A549 (cell line): Measurements from ENCODE around the gene ARRDC3. TPM values are rescaled to one million over a fixed set of nuclear protein-coding genes. Genes with fewer than 3 reads are reported as not detected.

Experiments used
- ATAC-seq, 2 experiments: fragments of 200-7000 bp in 1 of 2; fragments of >200 bp in 1 of 2; cut with Nextera tagmentation in 1 of 2; cut with Tn5 transposase in 1 of 2; 3 replicates each; pipeline versions ENCODE4 v1.8.0 to v1.9.1; 2018 to 2020; ENCODE audit warnings: mild to moderate bottlenecking in 1 of 2, moderate library complexity in 1 of 2
- CTCF ChIA-PET: fragments of 300-600 bp; sonication (Branson Sonifier 250); formaldehyde crosslinking; extraction: SDS; loops from one replicate; lab custom pipeline; 2021; ENCODE audit warnings: antibody characterized with exemption, inconsistent platforms; lab: Yijun Ruan, JAX
- POLR2A ChIA-PET: fragments of 350-600 bp; formaldehyde crosslinking; extraction: SDS; loops from one replicate; lab custom pipeline; 2021; ENCODE audit warnings: antibody characterized with exemption, inconsistent platforms; lab: Yijun Ruan, JAX
- DNase-seq, 2 experiments: peaks; one replicate each; pipeline versions ENCODE4 v3.0.0 to v3.0.0-alpha.2; 2011 to 2016; ENCODE audit warnings: low read depth in 1 of 2, low spot score in 1 of 2
- FAIRE-seq: peaks from 2 replicates; lab custom pipeline; 2011; peaks lifted over from hg19 to GRCh38; lab: Jason Lieb, UNC
- H3K27ac ChIP-seq, 2 experiments: fragments of >200 bp; sonication (Bioruptor Twin); formaldehyde crosslinking; 3 replicates each; pipeline ENCODE4 v1.5.1; 2016 to 2017
- H3K4me1 ChIP-seq: fragments of >200 bp; sonication (Bioruptor Twin); formaldehyde crosslinking; 3 replicates; pipeline ENCODE4 v1.6.1; 2016
- H3K4me2 ChIP-seq: fragments of >200 bp; sonication (Bioruptor Twin); formaldehyde crosslinking; 3 replicates; pipeline ENCODE4 v1.6.1; 2016
- H3K4me3 ChIP-seq: fragments of >200 bp; sonication (Bioruptor Twin); formaldehyde crosslinking; 3 replicates; pipeline ENCODE4 v1.5.1; 2016
- H3K9me3 ChIP-seq: fragments of >200 bp; sonication (Bioruptor Twin); formaldehyde crosslinking; 3 replicates; pipeline ENCODE4 v1.6.1; 2016
- BHLHE40 ChIP-seq: IDR thresholded peaks from 2 replicates; pipeline ENCODE4 v1.6.1; 2012; ENCODE audit warnings: low read depth, low read length, inconsistent platforms
- CBX2 ChIP-seq: fragments of 200-600 bp; sonication (generic); IDR thresholded peaks from 2 replicates; pipeline ENCODE4 v1.6.1; 2016; ENCODE audit warnings: low read depth, mild to moderate bottlenecking, borderline replicate concordance
- CEBPB ChIP-seq, 2 experiments: fragments of >200 bp in 1 of 2; sonication (Bioruptor Twin) in 1 of 2; formaldehyde crosslinking in 1 of 2; IDR thresholded peaks; 2 replicates each; pipeline ENCODE4 v1.6.1; 2012 to 2016
- CHD4 ChIP-seq: fragments of 200-600 bp; sonication (generic); IDR thresholded peaks from 2 replicates; pipeline ENCODE4 v1.6.1; 2016; ENCODE audit warnings: antibody characterized with exemption, mild to moderate bottlenecking, borderline replicate concordance
- EHF ChIP-seq: fragments of 250-450 bp; sonication (Bioruptor Pico); IDR thresholded peaks from 2 replicates; pipeline ENCODE4 v1.5.0; 2020; ENCODE audit warnings: mild to moderate bottlenecking
- FOSB ChIP-seq: fragments of 250-450 bp; sonication (Bioruptor Pico); IDR thresholded peaks from 2 replicates; pipeline ENCODE4 v1.5.0; 2020; ENCODE audit warnings: mild to moderate bottlenecking, moderate library complexity
- FOSL2 ChIP-seq, 2 experiments: fragments of 450-650 bp in 1 of 2; fragments of >200 bp in 1 of 2; sonication (Bioruptor Twin) in 1 of 2; formaldehyde crosslinking; IDR thresholded peaks; 2 replicates each; pipeline versions ENCODE4 v1.5.0 to v1.6.1; 2016 to 2020; ENCODE audit warnings: mild to moderate bottlenecking in 1 of 2, moderate library complexity in 1 of 2
- FOXS1 ChIP-seq: fragments of 250-450 bp; sonication (Bioruptor Pico); IDR thresholded peaks from 2 replicates; pipeline ENCODE4 v1.5.0; 2020; ENCODE audit warnings: mild to moderate bottlenecking, moderate library complexity
- GATA3 ChIP-seq: IDR thresholded peaks from 2 replicates; pipeline ENCODE4 v1.6.1; 2012; ENCODE audit warnings: borderline replicate concordance
- HOXA7 ChIP-seq: fragments of 250-450 bp; sonication (Bioruptor Pico); IDR thresholded peaks from 2 replicates; pipeline ENCODE4 v1.5.0; 2020; ENCODE audit warnings: mild to moderate bottlenecking, moderate library complexity
- JUNB ChIP-seq: fragments of >200 bp; sonication (Bioruptor Twin); formaldehyde crosslinking; IDR thresholded peaks from 2 replicates; pipeline ENCODE4 v1.6.1; 2016
- KDM5A ChIP-seq: fragments of 200-600 bp; sonication (generic); IDR thresholded peaks from 2 replicates; pipeline ENCODE4 v1.6.1; 2016; ENCODE audit warnings: antibody characterized with exemption, mild to moderate bottlenecking
- MAFK ChIP-seq: fragments of 450-650 bp; IDR thresholded peaks from 2 replicates; pipeline ENCODE4 v1.6.1; 2014; ENCODE audit not compliant: partially characterized antibody
- MYC ChIP-seq: IDR thresholded peaks from 2 replicates; pipeline ENCODE4 v1.6.1; 2012; ENCODE audit warnings: mild to moderate bottlenecking, inconsistent platforms, low read length, improper control_type of control experiment, borderline replicate concordance
- NFE2L2 ChIP-seq: fragments of 150-350 bp; conservative IDR thresholded peaks from 2 replicates; pipeline ENCODE4 v1.6.1; 2014; ENCODE audit warnings: low read length
- NR3C1 ChIP-seq: fragments of >200 bp; sonication (Bioruptor Twin); formaldehyde crosslinking; IDR thresholded peaks from 3 replicates; pipeline ENCODE4 v1.6.1; 2017
- PHF8 ChIP-seq: fragments of 200-600 bp; sonication (generic); IDR thresholded peaks from 2 replicates; pipeline ENCODE4 v1.6.1; 2016; ENCODE audit warnings: low read depth, mild to moderate bottlenecking, antibody characterized with exemption, moderate library complexity, borderline replicate concordance
- POLR2A ChIP-seq: IDR thresholded peaks from 2 replicates; pipeline ENCODE4 v1.6.1; 2012; ENCODE audit warnings: mild to moderate bottlenecking, low read length
- POLR2AphosphoS2 ChIP-seq: conservative IDR thresholded peaks from 2 replicates; pipeline ENCODE4 v1.6.1; 2012; ENCODE audit warnings: low read length, improper control_type of control experiment, inconsistent platforms
- TFCP2L1 ChIP-seq: fragments of 250-450 bp; sonication (Bioruptor Pico); IDR thresholded peaks from 2 replicates; pipeline ENCODE4 v1.5.0; 2021; ENCODE audit warnings: mild to moderate bottlenecking
- USF2 ChIP-seq: fragments of 450-650 bp; IDR thresholded peaks from 2 replicates; pipeline ENCODE4 v1.6.1; 2014; ENCODE audit warnings: antibody characterized with exemption
- ZC3H11A ChIP-seq: fragments of 450-650 bp; IDR thresholded peaks from 2 replicates; pipeline ENCODE4 v1.6.1; 2014; ENCODE audit warnings: antibody characterized with exemption, mild to moderate bottlenecking
- ZSCAN20 ChIP-seq: fragments of 250-450 bp; sonication (Bioruptor Pico); IDR thresholded peaks from 2 replicates; pipeline ENCODE4 v1.8.0; 2022; ENCODE audit warnings: mild to moderate bottlenecking, moderate library complexity
- WGBS: methylation state at CpG from one replicate; pipeline ENCODE4 v1.1.6; 2017; ENCODE audit errors: missing lambda C conversion rate; 5-methylcytosine and 5-hydroxymethylcytosine counted together
- polyA plus RNA-seq, 4 experiments: library from polyadenylated mRNA; depleted of rRNA in 3 of 4; stranded (reverse); fragments of >200 nt; fragmentation: RNase III in 1 of 4; extraction: RNeasy Plus Mini Kit Qiagen cat#74134 plus additional on column Dnase treatment in 1 of 4; gene quantifications; 2 replicates in 3 of 4; 3 replicates in 1 of 4; pipeline ENCODE4 v1.2.3, GENCODE V29; 2011 to 2017
- TF ChIP-seq, protein P1 (sequence below): IDR thresholded peaks from 2 replicates; pipeline ENCODE4 v1.6.1; 2012
- TF ChIP-seq, protein P2 (sequence below): fragments of >200 bp; sonication (Bioruptor Twin); formaldehyde crosslinking; IDR thresholded peaks from 2 replicates; pipeline ENCODE4 v1.6.1; 2016

The ARRDC3 gene
- polyA plus RNA-seq, 2 of the 4 experiments (the other 2 are of a cell fraction): 9.9 to 36.3 TPM

DNA sequence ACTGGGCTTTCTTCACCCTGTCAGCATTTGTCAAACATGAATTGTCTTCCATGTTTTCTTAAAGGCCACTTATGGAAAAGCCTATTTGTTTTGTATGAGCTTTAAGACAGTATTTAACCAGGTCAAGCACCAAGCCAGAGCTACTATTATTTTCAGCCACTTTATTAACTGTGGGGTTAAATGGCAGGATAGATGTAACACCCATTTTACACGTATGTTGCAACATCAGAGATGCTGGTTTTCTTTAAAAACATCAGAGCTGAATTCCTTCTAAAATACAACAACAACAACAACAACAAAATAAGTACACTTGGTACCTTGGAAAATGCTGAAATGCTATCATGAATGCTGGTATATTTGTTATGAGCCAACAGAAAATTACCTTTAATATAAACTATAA, 13.6 kb downstream of the ARRDC3 start:
- no peak for TF ChIP-seq GATA3
- peak in 1 of 2 experiments; percentile 32; a peak in 1 of 4 replicates for TF ChIP-seq CEBPB (IDR thresholded peaks at IDR 0.05)
- ATAC-seq: no peak
- Histone ChIP-seq H3K4me3 (no peak overlapping the region), H3K9me3 (no peaks in the 10 kb centered on the region), H3K27ac (no peak overlapping the region), H3K4me1 (peaks cover 17% of the 10 kb centered on the region; the same call in 2 of the 3 replicates), H3K4me2 (no peak overlapping the region)
- no peak for FAIRE-seq
- POLR2A ChIA-PET: interaction anchor here (1.3 kb wide), 1 partner anchor 11 kb away, joined by 6 read pairs; no protein-coding TSS in a partner anchor
- no peak for DNase-seq
- CTCF ChIA-PET: interaction anchor here (1.1 kb wide), 1 partner anchor 57 kb away, joined by 3 read pairs; no protein-coding TSS in a partner anchor
- 77% methylated on average over 1 of the region's 1 CpG for WGBS

DNA sequence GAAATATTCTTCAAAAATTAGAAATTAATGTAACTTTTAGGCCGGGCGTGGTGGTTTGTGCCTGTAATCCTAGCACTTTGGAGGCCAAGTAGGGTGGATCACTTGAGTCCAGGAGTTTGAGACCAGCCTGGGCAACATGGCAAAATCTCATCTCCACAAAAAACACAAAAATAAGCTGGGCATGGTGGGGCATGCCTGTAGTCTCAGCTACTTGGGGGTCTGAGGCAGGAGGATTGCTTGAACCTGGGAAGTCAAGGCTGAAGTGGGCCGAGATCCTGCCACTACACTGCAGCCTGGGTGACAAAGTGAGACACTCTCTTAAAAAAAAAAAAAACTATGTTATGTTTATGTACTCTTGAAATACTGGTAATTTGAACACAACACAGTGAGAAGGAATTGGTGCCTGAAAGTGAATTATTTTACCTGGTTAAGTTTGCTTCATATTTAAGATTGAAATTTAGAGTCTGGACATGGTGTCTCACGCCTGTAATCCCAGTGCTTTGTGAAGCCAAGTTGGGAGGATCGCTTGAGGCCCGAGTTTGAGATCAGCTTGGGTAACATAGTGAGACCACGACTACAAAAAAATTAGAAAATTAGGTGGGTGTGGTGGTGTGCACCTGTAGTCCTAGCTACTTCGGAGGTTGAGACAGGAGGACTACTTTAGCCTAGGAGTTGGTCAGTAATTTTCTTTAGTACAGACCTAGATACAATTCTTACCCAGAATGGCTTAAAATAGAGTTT, 15.0 kb downstream of the ARRDC3 start:
- no peak for TF ChIP-seq MAFK
- no peak for TF ChIP-seq EHF (CRISPR knock-in tag)
- TF ChIP-seq NFE2L2: no peak
- no peak for TF ChIP-seq MYC
- no peak for TF ChIP-seq FOSL2 (IDR thresholded peaks at IDR 0.05)
- no peak for TF ChIP-seq FOSL2 (CRISPR knock-in tag; IDR thresholded peaks at IDR 0.05)
- TF ChIP-seq, protein P1, sequence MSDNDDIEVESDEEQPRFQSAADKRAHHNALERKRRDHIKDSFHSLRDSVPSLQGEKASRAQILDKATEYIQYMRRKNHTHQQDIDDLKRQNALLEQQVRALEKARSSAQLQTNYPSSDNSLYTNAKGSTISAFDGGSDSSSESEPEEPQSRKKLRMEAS: no peak
- no peak for TF ChIP-seq CHD4
- no peak for TF ChIP-seq ZSCAN20
- no peak for TF ChIP-seq BHLHE40
- TF ChIP-seq, protein P2, sequence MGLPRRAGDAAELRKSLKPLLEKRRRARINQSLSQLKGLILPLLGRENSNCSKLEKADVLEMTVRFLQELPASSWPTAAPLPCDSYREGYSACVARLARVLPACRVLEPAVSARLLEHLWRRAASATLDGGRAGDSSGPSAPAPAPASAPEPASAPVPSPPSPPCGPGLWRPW: no peak
- TF ChIP-seq TFCP2L1 (CRISPR knock-in tag): no peak
- TF ChIP-seq PHF8: no peak
- TF ChIP-seq JUNB: no peak
- no peak for TF ChIP-seq FOXS1
- no peak for TF ChIP-seq KDM5A
- TF ChIP-seq CBX2: no peak
- TF ChIP-seq POLR2A: no peak
- no peak for TF ChIP-seq NR3C1
- Histone ChIP-seq H3K27ac (no peak overlapping the region), H3K4me3 (no peak overlapping the region), H3K4me1 (peaks cover 15% of the 10 kb centered on the region; the same call in 2 of the 3 replicates), H3K4me2 (no peak overlapping the region), H3K9me3 (no peaks in the 10 kb centered on the region)
- CTCF ChIA-PET: no interaction called here
- WGBS: 93% methylated on average over 8 of the region's 8 CpGs
- POLR2A ChIA-PET: interaction anchor here (1.0 to 1.4 kb wide), 2 partner anchors 13 to 54 kb away, joined by 3 to 6 read pairs; no protein-coding TSS in a partner anchor
- ATAC-seq (no peak), FAIRE-seq (no peak), DNase-seq (no peak)

DNA sequence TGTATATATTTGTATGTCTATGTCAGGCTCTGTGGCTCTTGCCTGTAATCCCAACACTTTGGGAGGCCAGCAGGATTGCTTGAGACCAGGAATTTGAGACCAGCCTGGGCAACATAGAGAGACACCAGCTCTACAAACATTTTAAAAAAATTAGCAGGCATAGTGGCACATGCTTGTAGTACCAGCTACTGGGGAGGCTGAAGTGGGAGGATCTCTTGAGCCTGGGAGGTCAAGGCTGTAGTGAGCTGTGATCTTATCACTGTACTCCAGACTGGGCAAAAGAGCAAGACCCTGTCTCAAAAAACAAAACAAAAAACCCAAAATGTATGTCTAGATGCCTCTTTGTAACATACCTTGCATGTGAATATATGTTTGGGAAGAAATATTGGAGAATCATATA, 15.8 kb downstream of the ARRDC3 start:
- Histone ChIP-seq H3K27ac (no peak overlapping the region), H3K4me3 (no peak overlapping the region), H3K4me2 (no peak overlapping the region), H3K4me1 (peaks cover 8% of the 10 kb centered on the region; the same call in 1 of the 3 replicates), H3K9me3 (no peaks in the 10 kb centered on the region)
- ChIA-PET POLR2A (interaction anchor here (0.7 to 1.5 kb wide), 4 partner anchors 14 to 502 kb away, joined by 3 to 6 read pairs (median 4); no protein-coding TSS in a partner anchor), CTCF (interaction anchor here (2.2 kb wide), 1 partner anchor 17 kb away, joined by 11 read pairs; the partner anchor contains the start of gene ARRDC3)
- DNase-seq (no peak), ATAC-seq (peak in 1 of 2 experiments; percentile 26; a peak in 3 of 6 replicates), FAIRE-seq (no peak)
- TF ChIP-seq POLR2AphosphoS2 (0 out of 2 replicates have a peak, but pooled peaks have one; percentile 28), USF2 (no peak), HOXA7 (CRISPR knock-in tag) (peak; percentile 45; the same call in 1 of the 2 replicates), ZC3H11A (no peak), FOSB (peak; percentile 45; the same call in 1 of the 2 replicates)
